GM12864 (cell line): ENCODE data around the gene MYO9B.
"Not testable (repeated sequence)": the region's sequence is repeated elsewhere in the genome, so short reads cannot be mapped to it uniquely, and the experiment has no call there.

Experiments
- DNase-seq: peaks from one replicate; pipeline ENCODE4 v3.0.0-alpha.2; 2011; ENCODE audit warnings: low read depth
- H3K4me3 ChIP-seq: 2 replicates; pipeline ENCODE4 v1.5.1; 2011; ENCODE audit warnings: mild to moderate bottlenecking, low read depth, low read length, control low read depth
- TF ChIP-seq, protein P1 (sequence below): IDR thresholded peaks from 2 replicates; pipeline ENCODE4 v1.5.1; 2011; ENCODE audit warnings: low read depth, mild to moderate bottlenecking, moderate library complexity, low read length, control low read depth, inconsistent platforms; ENCODE audit errors: missing control alignments

The MYO9B gene

DNA sequence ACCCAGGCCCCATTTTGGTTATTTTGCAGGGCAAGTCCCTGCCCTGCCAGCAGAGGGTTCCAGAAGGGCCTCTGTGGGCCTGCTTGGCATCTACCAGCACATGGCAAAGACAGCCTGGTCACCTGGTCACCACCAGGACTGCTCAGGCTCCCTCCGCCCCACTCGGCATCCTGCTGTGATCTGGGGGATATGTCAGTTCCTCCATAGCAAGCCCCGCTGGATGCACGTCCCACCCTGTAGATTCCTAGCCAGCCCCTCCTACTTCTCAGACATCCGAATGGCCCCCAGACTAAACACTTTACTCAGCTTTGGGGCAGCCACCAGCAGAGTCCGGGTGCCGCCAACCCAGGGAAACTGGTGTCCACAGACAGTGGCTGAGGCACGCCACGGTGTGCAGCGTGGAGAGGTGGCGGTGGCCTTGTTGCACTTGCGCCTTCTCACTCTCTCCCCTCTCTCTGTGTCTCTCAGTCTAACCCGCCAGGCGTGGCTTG, 107.7 kb downstream of the MYO9B start:
- TF ChIP-seq, protein P1, sequence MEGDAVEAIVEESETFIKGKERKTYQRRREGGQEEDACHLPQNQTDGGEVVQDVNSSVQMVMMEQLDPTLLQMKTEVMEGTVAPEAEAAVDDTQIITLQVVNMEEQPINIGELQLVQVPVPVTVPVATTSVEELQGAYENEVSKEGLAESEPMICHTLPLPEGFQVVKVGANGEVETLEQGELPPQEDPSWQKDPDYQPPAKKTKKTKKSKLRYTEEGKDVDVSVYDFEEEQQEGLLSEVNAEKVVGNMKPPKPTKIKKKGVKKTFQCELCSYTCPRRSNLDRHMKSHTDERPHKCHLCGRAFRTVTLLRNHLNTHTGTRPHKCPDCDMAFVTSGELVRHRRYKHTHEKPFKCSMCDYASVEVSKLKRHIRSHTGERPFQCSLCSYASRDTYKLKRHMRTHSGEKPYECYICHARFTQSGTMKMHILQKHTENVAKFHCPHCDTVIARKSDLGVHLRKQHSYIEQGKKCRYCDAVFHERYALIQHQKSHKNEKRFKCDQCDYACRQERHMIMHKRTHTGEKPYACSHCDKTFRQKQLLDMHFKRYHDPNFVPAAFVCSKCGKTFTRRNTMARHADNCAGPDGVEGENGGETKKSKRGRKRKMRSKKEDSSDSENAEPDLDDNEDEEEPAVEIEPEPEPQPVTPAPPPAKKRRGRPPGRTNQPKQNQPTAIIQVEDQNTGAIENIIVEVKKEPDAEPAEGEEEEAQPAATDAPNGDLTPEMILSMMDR: peak; percentile 35
- no peak for DNase-seq

DNA sequence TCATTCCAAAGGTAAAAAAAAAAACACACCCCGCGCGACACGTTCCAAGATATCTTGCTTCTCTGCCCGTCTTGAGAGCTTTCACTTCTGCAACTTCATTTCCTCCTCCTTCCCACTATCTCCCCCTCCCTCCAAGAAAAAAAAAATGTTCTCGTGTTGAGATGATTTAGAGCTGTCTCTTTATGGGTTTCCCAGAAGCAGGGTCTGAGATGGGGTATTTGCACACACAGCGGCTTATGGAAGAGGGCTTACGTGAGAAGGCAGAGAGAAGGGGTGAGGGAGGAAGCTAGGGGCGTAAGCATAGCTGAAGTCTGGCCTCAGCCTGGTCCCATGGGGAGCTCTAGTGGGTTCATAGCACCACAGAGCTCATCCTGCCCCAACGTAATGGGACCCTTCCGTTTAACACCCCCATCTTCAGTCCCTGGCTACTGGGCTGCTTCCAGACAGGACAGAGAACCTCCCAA, 108.3 kb downstream of the MYO9B start:
- TF ChIP-seq, protein P1: no peak
- no peak overlapping the region for H3K4me3 ChIP-seq
- DNase-seq: no peak

More for the DNA sequence above, 107.7 kb downstream of the MYO9B start:
- peak overlapping the region; percentile 9 for H3K4me3 ChIP-seq

DNA sequence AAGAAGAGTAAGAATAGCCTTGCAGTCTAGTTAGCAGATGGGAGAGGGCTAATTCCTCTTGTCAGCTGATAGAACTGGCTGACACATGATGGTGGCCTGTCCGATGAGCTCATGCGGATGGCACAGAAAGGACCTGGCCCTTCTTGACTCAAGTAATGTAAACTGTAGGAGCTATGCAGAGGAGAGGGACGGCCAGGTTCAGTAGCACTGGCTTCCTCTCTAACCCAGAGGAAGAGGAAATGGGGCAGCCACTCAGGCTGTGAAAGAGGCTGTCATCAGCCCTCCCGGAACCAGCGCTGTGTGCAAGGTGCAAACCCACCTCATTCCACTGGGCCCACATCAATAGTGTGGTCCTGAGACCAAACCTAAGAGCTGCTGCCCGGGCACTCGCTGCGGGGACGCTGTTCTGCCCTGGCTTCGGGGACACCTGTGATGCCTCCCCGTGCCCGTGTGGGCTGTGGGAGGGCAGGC, 108.8 kb downstream of the MYO9B start:
- no peak overlapping the region for H3K4me3 ChIP-seq
- TF ChIP-seq, protein P1: no peak
- no peak for DNase-seq

DNA sequence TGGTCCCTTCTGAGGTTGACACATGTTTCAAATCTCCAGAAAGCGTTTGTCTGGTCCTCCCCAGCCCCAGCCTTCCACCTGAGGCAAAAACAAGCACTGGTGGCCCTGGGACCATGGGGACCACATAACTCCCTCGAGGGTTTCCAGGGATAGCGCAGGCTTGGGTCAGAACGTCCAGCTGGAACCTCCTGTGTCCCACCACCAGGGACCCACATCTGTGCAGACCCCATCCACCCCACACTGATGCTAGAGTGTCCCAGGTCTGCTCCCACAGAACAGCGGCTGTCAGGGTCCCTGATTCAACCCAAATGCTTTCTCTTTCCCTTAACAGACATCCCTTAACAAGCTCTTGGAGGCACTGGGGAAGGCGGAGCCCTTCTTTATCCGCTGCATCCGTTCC, 110.0 kb downstream of the MYO9B start:
- no peak for DNase-seq
- no peak overlapping the region for H3K4me3 ChIP-seq
- TF ChIP-seq, protein P1: no peak

DNA sequence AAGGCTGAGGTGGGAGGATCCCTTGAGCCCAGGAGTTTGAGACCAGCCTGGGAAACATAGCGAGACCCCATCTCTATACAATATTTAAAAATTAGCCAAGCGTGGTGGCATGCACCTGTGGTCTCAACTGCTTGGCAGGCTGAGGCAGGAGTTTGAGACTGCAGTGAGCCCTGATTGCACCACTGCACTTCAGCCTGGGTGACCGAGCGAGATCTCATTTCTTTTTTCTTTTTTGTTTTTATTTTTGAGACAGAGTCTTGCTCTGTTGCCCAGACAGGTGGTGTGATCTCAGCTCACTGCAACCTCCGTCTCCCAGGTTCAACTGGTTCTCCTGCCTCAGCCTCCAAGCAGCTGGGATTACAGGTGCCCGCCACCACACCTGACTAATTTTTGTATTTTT, 116.2 kb downstream of the MYO9B start:
- not testable (repeated sequence) for DNase-seq, H3K4me3 ChIP-seq

DNA sequence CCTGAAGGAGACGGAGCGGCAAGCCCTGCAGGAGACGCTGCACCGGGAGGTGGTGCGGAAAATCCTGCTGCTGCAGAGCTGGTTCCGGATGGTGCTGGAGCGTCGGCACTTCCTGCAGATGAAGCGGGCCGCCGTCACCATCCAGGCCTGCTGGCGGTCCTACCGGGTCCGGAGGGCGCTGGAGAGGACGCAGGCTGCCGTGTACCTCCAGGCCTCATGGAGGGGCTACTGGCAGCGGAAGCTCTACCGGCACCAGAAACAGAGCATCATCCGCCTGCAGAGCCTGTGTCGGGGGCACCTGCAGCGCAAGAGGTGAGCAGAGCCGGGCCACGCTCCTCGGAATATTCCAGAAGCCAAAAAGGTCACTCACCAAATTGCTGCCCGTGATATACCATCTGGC, 117.2 kb downstream of the MYO9B start:
- no peak for DNase-seq
- no peak overlapping the region for H3K4me3 ChIP-seq
- TF ChIP-seq, protein P1: no peak

DNA sequence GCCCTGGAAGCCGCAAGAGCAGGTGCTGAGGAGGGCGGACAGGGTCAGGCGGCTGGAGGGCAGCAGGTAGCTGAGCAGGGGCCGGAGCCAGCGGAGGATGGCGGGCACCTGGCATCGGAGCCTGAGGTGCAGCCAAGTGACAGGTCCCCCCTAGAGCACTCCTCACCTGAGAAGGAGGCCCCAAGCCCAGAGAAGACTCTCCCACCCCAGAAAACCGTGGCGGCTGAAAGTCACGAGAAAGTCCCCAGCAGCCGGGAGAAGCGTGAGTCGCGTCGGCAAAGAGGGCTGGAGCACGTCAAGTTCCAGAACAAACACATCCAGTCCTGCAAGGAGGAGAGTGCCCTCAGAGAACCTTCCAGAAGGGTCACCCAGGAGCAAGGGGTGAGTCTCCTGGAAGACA, 119.0 kb downstream of the MYO9B start:
- H3K4me3 ChIP-seq: no peak overlapping the region
- TF ChIP-seq, protein P1: no peak
- DNase-seq: no peak
